ENCODE data around the gene MUC4. TPM values are rescaled to one million over a fixed set of nuclear protein-coding genes. Genes with fewer than 3 reads are reported as not detected.

MUC4 gene
- polyA plus RNA-seq, 3 donors, result not detected

DNA sequence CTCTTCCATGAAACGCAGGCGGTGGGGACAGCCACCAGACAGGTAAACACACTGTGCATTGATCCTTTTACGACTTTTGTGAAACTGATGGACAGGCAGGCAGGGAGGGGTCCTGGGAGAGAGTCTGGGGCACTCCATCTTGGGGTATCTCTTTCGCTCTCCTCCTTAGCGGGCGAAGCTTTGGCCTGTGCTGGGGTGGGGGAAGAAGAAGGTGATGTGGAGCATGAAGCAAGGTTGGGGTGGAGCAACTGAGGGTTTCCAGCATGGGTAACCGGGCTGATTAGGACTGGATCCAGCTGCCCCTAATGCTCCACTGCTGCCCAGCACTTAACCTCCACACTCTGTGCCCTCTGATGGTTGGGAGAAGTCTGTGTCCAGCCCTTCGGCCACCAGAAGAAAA, 65.4 kb downstream of the MUC4 start:
- 90% methylated on average over 7 of the region's 8 CpGs for WGBS (ENCODE audit: insufficient coverage)
- DNase-seq, result no peak
- H3K4me3 ChIP-seq (replicated peaks in 1 of 3; ENCODE audit: low read depth in 2 of 3, low read length in 3 of 3), result no peak overlapping the region
- no peaks in the 10 kb centered on the region for H3K9me3 ChIP-seq (replicated peaks in 1 of 2; ENCODE audit: control insufficient read depth in 1 of 2, insufficient read depth in 1 of 2, low read length in 2 of 2)
- intact Hi-C loops (cut with micrococcal nuclease), result loop anchor here (5.0 to 10.0 kb wide), 2 partner anchors 122 to 124 kb away; no protein-coding TSS in a partner anchor
- no peak overlapping the region for H3K4me2 ChIP-seq (replicated peaks; ENCODE audit: extremely low read depth, low read length, poor library complexity, severe bottlenecking)
- no peak overlapping the region for H3K9ac ChIP-seq (ENCODE audit: insufficient read depth, low read length, poor library complexity, severe bottlenecking)
- H3K36me3 ChIP-seq (replicated peaks in 1 of 2; ENCODE audit: control insufficient read depth in 1 of 2, insufficient read depth in 2 of 2, low read length in 2 of 2), result no peaks in the 10 kb centered on the region
- peaks cover 10 to 22% (median 16%) of the 10 kb centered on the region in 3 donors for H3K27me3 Mint-ChIP-seq (ENCODE audit: low read depth in 3 of 3)
- no peak overlapping the region for H2AFZ ChIP-seq (ENCODE audit: insufficient read depth, low read depth, low read length, poor library complexity, severe bottlenecking)
- no peak overlapping the region for H3K27ac ChIP-seq (ENCODE audit: low read depth in 1 of 2, low read length in 2 of 2)
- H3K4me1 Mint-ChIP-seq, result peaks cover 7% of the 10 kb centered on the region
- peaks cover 0 to 6% of the 10 kb centered on the region in 2 donors for H3K4me1 ChIP-seq (ENCODE audit: control insufficient read depth in 1 of 2, insufficient read depth in 2 of 2, low read length in 2 of 2)
- H3K4me3 Mint-ChIP-seq, result no peak overlapping the region
- no peaks in the 10 kb centered on the region for H3K36me3 Mint-ChIP-seq
- no peaks in the 10 kb centered on the region for H3K27me3 ChIP-seq (ENCODE audit: control insufficient read depth in 2 of 2, insufficient read depth in 2 of 2, low read length in 2 of 2)
- H3K79me2 ChIP-seq (ENCODE audit: insufficient read depth, low read length), result no peaks in the 10 kb centered on the region
- no peak overlapping the region for H3K27ac Mint-ChIP-seq
- TF ChIP-seq CTCF (IDR thresholded peaks at IDR 0.05), result no peak
- H4K20me1 ChIP-seq (ENCODE audit: insufficient read depth, low read length), result no peaks in the 10 kb centered on the region
- H3K9me3 Mint-ChIP-seq, result peaks cover 0 to 3% (median 0%) of the 10 kb centered on the region in 7 donors

DNA sequence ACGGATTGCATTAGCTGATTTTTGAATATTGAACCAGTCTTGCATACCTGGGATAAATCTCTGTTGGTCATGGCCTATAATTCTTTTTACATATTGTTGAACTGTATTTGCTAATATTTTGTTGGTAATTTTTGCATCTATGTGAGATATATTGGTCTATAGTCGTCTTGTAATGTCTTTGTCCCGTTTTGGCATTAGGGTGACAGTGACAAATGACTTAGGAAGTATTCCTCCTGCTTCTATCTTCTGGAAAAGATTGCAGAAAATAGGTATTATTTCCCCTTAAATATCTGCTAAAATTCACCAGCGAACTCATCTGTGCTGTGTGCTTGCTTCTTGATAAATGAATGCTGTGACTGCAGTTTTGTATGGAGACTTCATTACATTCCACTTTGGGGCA, 67.3 kb downstream of the MUC4 start:
- no peaks in the 10 kb centered on the region for H3K9me3 ChIP-seq (replicated peaks in 1 of 2; ENCODE audit: control insufficient read depth in 1 of 2, insufficient read depth in 1 of 2, low read length in 2 of 2)
- H3K4me2 ChIP-seq (replicated peaks; ENCODE audit: extremely low read depth, low read length, poor library complexity, severe bottlenecking), result no peak overlapping the region
- H3K4me1 ChIP-seq (ENCODE audit: control insufficient read depth in 1 of 2, insufficient read depth in 2 of 2, low read length in 2 of 2), result peaks cover 0 to 6% of the 10 kb centered on the region in 2 donors
- H3K79me2 ChIP-seq (ENCODE audit: insufficient read depth, low read length), result no peaks in the 10 kb centered on the region
- H4K20me1 ChIP-seq (ENCODE audit: insufficient read depth, low read length), result no peaks in the 10 kb centered on the region
- H2AFZ ChIP-seq (ENCODE audit: insufficient read depth, low read depth, low read length, poor library complexity, severe bottlenecking), result no peak overlapping the region
- no peak overlapping the region for H3K9ac ChIP-seq (ENCODE audit: insufficient read depth, low read length, poor library complexity, severe bottlenecking)
- Mint-ChIP-seq H3K9me3 (peaks cover 0 to 3% (median 0%) of the 10 kb centered on the region in 7 donors), H3K36me3 (no peaks in the 10 kb centered on the region), H3K27me3 (ENCODE audit: low read depth in 3 of 3) (peaks cover 13 to 22% (median 14%) of the 10 kb centered on the region in 3 donors), H3K27ac (no peak overlapping the region), H3K4me1 (peaks cover 7% of the 10 kb centered on the region), H3K4me3 (no peak overlapping the region)
- 92% methylated on average over 1 of the region's 4 CpGs for WGBS (ENCODE audit: insufficient coverage)
- H3K27ac ChIP-seq (ENCODE audit: low read depth in 1 of 2, low read length in 2 of 2), result no peak overlapping the region
- intact Hi-C loops (cut with micrococcal nuclease), result loop anchor here in 1 of 2 donors (10.0 kb wide), 1 partner anchor 120 kb away; no protein-coding TSS in a partner anchor
- no peaks in the 10 kb centered on the region for H3K27me3 ChIP-seq (ENCODE audit: control insufficient read depth in 2 of 2, insufficient read depth in 2 of 2, low read length in 2 of 2)
- H3K36me3 ChIP-seq (replicated peaks in 1 of 2; ENCODE audit: control insufficient read depth in 1 of 2, insufficient read depth in 2 of 2, low read length in 2 of 2), result no peaks in the 10 kb centered on the region
- TF ChIP-seq CTCF (IDR thresholded peaks at IDR 0.05), result no peak
- H3K4me3 ChIP-seq (replicated peaks in 1 of 3; ENCODE audit: low read depth in 2 of 3, low read length in 3 of 3), result no peak overlapping the region
- DNase-seq, result no peak

Data from CD14-positive monocyte (primary cell).